NCI-H82 treated with DMSO at 0.1 percent for 48 hours (cell line): ENCODE data around the gene C2CD4C.
"Not testable (repeated sequence)": the region's sequence is repeated elsewhere in the genome, so short reads cannot be mapped to it uniquely, and the experiment has no call there.

Experiments
- DNase-seq: peaks from one replicate; lab custom pipeline; 2025; ENCODE audit not compliant: unreplicated experiment; lab: John Stamatoyannopoulos, UW

C2CD4C gene

DNA sequence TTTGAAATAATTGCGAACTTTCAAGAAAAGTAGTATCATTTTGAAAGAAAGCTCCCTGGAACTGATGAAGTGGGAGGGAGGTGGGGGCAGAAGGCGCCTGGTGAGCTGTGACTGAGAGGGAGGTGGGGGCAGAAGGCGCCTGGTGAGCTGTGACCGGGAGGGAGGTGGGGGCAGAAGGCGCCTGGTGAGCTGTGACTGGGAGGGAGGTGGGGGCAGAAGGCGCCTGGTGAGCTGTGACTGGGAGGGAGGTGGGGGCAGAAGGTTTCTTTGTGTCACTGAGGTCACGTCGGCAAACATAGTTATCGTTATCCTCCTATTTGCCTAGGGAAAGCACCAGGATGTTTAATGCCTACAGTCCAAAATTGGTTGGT lies 24.2 kb downstream of the C2CD4C start:
- peak; percentile 80 for DNase-seq

GRCh38 chr19:383922-384798 lies 24.8 kb downstream of the C2CD4C start:
- peak; percentile 38 for DNase-seq

GRCh38 chr19:383040-383439 lies 25.9 kb downstream of the C2CD4C start:
- no peak for DNase-seq

DNA sequence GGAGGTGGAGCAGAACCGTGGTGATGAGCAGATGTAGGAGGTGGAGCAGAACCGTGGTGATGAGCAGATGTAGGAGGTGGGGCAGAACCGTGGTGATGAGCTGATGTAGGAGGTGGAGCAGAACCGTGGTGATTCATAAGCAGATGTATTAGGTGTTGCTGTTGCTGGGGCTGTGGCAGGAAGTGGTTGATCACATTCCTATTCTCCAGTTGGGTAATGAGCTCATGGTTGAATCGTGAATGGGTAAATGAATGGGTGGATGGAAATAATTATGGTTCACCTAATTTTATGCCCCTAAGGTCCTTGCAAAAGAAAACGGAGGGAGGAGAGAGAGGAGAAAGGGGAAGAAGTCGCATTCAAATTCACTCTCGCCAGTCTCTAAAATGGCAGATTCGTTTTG lies 26.4 kb downstream of the C2CD4C start:
- DNase-seq: not testable (repeated sequence)

DNA sequence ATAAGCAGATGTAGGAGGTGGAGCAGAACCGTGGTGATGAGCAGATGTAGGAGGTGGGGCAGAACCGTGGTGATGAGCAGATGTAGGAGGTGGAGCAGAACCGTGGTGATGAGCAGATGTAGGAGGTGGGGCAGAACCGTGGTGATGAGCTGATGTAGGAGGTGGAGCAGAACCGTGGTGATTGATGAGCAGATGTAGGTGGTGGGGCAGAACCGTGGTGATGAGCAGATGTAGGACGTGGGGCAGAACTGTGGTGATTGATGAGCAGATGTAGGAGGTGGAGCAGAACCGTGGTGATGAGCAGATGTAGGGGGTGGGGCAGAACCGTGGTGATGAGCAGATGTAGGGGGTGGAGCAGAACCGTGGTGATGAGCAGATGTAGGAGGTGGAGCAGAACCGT lies 27.0 kb downstream of the C2CD4C start:
- DNase-seq: not testable (repeated sequence)

- DNase-seq: not testable (repeated sequence)
These were observed 28.2 kb downstream of the C2CD4C start for GRCh38 chr19:380618-381219.

- no peak for DNase-seq
These were observed 29.2 kb downstream of the C2CD4C start for GRCh38 chr19:379796-380195.

GRCh38 chr19:378706-379105 lies 30.2 kb downstream of the C2CD4C start:
- no peak for DNase-seq

DNA sequence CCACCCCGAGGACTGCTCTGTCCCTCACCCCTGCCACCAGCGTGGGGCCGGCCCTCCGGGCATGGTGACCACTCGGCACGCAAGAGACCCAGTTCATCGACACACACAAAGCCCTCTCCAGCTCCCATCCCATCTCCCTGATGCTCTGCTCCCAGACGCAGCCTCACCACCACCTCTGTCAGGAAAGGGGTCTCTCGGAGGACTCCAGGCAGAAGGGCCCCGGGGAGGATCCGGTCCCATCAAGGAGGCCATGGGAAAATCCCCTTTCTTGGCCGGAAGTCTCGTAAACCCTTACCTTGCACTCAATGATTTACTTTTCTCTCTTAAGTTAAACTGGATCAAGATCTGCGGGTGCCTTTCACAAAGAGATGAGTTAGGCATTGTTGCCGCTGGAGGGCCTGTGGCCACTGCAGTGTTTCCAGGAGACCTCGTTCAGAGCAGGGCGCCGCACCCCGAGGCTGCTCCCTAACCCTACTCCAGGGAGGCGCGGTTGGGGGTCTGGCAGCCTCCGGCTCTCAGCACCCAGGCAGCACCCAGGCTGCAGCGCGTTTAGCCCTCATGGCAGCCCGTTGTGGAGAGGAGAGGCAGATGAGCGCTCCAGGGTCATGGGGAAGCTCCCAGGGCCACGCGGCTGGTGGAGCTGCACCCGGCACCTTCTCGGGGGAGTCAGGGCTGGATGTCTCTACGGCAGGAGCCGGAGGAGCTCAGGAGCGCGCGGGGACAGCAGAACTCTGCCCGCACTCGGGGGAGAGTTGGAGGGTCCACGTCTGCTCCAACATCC lies 31.0 kb downstream of the C2CD4C start:
- no peak for DNase-seq

DNA sequence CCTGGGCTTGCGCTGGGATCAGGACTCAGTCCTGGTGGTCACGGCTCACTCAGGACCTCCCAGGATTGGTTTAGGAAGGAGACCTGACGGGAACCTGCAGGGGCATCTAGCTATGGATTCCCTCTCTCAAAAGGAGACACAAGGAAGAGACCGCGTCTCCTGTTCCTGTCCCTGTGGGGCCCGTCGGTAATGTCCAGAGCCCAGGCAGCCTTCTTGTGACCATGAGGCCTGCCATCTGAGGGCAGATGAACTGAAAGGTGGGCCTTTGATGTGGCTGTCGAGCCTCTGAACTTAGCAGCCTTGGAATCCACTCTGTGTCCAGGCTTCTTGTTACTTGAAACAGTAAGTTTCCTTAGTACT lies 32.9 kb downstream of the C2CD4C start:
- DNase-seq: no peak

DNA sequence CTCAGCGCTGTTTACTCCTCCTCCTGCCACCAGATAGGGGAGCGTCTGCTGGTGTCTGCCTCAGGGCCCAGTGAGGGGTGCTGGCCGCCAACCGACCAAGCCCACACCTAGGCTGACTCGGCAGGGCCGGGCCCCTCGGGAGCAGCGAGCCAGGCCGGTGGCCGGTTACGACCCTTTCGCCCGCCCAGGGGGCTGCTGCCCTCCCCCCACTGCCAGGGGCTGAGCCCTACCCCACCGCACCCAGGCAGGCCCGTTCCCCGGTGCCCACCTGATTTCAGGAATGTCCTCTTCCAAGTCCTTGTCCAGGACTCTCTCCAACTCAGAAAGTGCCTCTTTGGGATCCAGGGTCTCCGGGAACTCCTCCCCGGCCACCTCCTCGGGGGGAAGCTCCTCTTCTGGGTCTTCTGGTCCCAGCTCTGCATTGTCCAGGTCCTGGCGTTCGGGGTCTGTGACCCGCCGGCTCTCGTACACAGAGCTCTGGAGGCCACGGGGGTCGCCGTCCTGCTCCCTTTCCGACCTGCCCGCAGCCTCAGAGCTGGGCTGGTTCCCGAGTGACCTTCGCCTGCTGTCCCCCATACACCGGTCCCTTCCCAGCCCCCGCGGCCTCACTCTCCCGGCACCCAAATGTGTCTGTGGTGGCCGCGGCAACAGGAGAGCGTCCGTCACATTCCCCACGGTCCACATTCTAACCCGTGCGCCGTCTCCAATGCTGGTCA lies 33.4 kb downstream of the C2CD4C start:
- DNase-seq: no peak

DNA sequence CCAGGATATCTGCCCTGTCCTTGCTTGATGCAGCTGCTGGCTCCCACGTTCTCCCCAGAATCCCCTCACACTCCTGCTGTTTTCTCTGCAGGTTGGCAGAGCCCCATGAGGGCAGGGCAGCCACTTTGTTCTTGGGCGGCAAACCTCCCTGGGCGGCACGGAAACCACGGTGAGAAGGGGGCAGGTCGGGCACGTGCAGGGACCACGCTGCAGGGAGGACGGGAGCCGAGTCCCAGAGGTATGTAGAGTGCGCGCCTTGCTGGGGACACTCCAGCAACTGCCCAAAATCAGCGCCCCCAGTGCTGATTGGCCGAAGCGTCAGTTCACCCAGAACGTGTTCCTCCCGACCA lies 34.1 kb downstream of the C2CD4C start:
- no peak for DNase-seq

DNA sequence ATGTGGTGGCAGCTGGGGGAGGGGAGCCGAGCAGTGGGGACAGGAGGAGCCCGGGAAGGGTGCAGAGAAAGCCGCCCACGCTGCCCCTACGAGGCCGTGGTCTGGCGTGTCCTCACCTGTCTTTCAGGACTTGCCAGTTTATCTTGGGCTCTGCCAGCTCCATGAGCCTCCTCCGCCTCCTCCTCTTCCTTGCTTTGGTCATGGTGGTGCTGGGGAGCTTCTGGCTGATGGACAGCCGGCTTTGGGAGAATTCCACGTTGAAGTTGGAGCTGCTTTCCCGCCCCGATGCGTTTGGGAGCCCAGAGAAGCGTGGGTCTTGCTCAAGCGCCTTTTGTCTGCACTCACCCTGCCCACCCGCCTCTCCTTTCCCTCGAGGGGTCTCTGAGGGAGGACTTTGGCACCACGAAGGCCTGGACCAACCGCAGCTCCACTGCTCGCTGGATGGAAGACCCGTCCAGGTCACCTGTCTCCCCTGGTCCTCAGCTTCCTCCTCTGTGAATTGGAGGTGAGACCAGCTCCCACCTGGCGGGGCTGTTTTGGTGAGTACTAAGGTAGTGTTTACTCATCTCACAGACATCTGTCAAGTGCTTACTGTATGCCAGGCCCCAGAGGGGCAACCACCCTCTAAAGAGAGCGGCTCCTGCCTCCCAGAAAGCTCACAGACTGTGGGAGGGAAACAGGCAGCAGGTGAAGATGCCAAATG lies 34.6 kb downstream of the C2CD4C start:
- no peak for DNase-seq

DNA sequence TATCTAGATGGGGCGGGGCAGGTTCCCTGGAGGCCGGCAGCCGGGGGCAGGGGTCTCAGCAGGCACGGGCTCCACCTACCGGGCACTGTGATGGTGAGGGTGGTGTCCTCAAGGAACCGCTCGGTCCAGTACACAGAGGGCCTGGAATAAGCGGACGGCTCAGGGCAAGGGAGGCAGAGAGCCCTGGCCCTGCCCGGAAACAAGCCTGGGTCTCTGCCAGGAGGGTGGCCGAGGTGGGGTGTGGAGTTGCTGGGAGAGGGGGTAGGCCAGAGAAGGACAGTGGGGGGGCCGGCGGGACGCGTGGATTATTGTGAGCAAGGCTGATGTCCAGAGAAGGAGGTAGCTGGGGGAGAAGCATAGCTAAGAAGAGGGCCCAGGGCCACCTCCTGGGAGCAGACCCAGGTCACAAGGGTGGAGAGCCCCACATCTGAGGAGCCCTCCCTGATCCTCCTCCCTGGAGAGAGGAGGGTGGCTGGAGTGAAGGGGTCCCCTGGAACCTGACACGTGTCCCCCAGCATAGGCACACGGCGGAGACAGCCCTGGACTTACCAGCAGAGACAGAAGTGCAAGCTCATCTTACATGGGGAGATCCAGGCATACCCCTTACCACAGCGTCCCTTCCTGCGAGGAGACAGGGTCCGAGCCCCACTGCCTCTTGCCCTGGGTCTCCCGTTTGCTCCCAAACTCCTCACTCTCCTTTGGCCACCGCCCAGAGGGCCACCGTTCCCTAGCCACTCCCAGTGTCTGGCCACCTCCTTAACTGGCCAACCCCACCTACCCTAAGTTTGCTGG lies 35.4 kb downstream of the C2CD4C start:
- no peak for DNase-seq

DNA sequence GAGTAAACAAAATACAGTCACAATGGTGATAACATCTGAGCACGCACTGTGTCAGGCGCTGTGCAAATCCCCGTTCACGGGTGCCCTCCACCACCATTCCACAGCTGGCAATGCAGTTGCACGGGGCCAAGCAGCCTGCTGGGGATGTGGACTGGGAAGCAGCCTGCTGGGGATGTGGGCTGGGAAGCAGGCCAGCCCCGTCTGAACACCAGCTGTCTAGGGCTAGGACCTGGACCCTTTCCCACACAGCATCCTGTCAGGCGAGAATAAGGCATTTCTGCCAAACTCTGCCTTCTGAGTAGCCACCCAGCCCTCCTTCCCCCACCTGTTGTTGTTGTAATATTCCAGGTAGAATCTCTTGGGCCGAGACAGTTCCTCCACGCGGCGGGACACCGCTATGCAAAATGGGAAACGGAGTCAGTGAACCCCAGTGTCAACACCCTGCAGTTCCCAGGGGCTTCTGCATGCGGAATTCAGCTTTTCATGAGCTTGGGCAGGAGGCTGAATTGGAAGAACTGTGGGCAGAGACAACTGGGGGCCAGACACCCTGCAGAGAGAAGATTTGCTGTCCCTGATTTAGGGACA lies 36.5 kb downstream of the C2CD4C start:
- DNase-seq: no peak

DNA sequence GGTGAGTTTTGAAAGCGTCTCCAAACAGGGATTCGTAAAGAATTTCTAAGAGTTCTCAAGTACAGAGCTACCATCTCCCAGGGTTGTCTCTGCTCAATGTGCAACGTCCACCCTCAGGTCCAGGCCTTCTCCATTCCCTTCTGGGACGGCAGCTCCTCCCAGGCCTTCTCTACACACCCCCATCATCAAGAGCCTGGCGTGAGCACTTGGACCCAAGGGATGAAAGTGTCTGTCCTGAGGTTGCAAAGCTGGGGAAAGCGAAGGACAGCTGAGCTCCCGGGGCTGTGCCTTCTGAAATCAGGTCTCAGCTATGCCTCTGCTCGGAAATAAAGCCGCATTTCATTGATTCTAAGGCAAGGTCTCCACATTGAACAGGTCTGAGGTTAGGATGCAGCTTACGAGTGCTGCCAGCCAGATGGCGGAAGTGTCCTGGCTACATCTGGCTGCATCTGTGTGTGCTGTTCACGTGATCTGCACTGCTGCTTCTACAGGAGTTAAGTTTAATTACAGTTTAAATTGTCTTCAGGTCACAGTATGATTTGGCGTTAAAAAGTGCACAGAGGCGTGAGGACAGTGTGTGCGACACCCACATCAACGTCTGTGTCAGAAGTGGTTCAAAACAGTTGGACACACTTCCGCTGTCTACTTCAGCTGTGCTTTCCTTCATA lies 37.3 kb downstream of the C2CD4C start:
- DNase-seq: no peak

DNA sequence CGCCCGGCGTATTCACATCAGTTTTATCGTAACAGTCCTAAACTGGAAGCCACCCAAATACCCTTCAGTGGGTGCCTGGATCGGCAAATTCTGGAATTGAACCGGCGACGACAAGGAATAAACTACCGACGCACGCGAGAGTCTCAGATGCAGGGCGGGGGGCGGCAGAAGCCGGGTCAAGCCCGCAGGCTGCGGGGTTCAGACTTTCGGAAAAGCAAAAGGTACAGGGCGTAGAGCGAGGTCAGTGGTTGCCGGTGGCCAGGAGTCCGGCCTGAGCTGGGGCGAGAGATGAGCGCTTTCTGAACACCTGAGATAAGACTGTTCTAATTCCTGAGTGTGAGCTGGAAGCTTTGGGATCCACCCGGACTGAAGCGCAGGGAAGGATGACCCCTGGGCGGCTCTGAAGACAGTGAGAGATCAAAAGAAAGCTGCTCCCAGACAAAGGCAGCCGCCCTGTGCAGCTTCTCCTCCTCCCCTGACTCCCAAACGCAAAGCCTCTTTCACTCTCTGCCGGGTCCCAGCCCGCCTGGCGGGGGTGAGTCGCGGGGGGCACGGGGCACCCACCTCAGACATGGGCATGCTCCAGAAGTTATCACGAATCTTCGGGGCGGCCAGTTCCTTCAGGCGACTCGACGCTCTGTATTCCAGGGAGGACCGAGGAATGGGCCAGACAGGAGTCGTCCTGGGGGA lies 38.2 kb downstream of the C2CD4C start:
- no peak for DNase-seq

DNA sequence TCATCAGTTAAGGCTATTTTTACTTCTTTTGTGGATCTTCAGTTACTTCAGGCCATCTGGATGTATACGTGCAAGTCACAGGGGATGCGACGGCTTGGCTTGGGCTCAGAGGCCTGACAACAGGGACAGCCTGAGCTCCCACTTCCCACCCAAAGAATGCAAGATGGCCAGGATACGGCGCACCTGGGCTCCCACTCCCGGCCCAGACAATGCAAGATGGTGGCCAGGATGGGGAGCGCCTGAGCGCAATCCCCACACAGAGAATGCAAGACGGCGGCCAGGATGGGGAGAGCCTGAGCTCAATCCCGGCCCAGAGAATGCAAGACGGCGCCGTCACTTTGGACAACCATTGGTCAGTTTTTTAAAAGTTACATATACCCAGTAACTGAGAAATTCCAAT lies 39.1 kb downstream of the C2CD4C start:
- no peak for DNase-seq

- no peak for DNase-seq
These were observed 39.7 kb downstream of the C2CD4C start for GRCh38 chr19:369256-369655.
